Kidney tubule cell (primary cell): ENCODE measurements around the gene GNGT2.

Experiments used
- DNase-seq: peaks from one replicate; pipeline ENCODE4 v3.0.0-alpha.2; 2018; ENCODE audit warnings: low spot score

The GNGT2 gene

DNA sequence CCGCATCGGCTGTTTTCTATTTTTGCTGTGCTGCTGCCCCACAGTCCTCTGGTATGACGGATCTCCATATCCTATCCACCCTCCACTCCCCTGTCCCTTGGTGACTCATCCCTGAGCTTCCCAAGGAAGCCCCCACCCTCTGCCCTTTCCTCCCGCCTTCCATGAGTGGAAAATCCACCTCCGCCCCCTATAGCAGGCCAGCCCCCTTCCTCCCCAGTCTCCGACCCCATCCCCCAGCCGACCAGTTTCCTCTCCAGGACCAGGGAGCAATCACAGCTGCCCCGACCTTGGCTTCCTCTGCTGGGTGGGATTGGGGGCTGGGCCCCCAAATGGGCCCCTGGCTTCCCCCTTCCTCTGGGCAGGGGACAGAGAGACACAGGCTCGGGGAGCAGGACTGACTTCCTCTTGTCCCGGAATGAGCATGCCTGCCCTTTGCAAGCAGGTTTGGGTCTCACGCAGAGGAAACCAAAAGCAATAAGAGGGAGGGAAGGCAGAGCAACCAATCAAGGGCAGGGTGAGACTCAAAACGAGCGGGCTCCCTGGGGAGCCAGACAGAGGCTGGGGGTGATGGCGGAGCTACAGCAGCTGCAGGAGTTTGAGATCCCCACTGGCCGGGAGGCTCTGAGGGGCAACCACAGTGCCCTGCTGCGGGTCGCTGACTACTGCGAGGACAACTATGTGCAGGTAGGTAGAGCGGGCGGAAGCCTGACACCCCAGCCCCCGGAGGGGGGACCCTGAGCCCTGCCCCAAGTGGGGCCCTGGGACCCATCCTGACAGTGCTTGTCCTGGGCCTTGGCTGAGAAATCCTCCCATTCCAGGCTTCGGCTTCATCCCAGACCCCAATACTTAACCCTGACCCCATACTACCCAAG is at the start of gene GNGT2, which contains the start of gene ABI3:
GNGT2 (minus strand) TSS at position 417 of the 872 bp plus-strand sequence. CDS start 3,152 bp downstream, outside the sequence.
ABI3 (plus strand) TSS at position 550 of the 872 bp plus-strand sequence; CDS start at position 568, 18 bp downstream.
- DNase-seq = peak; percentile 53

- DNase-seq = no peak
Measured at GRCh38 chr17:49259663-49260010, 49.3 kb upstream of the GNGT2 start.

GRCh38 chr17:49258394-49258793 is 48.0 kb upstream of the GNGT2 start:
- DNase-seq = no peak

DNA sequence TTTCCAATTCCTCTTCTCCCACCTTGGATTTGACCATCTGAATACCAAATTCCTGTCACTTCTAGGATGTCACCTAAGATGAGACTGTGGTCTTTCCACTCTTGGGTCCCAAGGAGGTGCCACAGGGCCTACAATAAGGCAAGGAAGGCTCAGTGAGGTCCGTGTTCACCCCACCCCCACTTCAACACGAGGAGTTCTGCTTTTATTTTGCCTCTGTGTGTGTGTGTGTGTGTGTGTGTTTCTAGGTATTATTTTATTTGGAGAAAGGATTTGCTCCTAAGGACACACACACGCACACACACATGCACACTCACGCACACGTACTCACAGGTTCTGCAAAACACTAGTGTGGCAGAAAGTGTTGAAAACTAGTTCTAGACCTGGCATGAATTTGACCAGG is 44.8 kb upstream of the GNGT2 start:
- DNase-seq = no peak

- no peak for DNase-seq
Measured at GRCh38 chr17:49254066-49254465, 43.7 kb upstream of the GNGT2 start.

DNA sequence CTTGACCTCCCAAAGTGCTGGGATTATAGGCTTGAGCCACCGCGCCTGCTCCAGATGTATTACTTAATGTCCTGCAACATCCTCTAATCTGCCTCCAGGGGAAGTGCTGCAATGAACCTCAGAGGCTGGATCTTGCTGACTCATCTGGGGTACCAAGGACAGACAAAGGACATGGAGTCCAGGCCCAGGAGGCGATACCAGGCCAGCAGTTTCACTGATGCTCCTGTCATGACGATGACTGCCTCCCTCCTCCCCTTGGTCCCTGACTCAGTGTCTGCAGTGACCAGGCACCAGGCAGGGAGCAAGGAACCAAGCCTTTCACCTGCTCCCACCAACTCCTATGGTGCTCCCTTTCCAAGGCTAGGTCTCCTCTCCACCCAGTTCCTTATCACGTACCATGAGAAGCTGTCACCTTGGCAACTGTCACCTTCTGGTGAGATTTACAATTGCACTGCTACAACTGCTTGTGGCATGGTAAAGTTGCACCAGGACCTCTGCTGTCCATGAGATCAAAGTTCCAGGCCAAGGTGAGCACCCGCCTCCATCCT is 41.8 kb upstream of the GNGT2 start:
- DNase-seq = no peak

GRCh38 chr17:49249890-49250522 is 39.6 kb upstream of the GNGT2 start:
- no peak for DNase-seq

DNA sequence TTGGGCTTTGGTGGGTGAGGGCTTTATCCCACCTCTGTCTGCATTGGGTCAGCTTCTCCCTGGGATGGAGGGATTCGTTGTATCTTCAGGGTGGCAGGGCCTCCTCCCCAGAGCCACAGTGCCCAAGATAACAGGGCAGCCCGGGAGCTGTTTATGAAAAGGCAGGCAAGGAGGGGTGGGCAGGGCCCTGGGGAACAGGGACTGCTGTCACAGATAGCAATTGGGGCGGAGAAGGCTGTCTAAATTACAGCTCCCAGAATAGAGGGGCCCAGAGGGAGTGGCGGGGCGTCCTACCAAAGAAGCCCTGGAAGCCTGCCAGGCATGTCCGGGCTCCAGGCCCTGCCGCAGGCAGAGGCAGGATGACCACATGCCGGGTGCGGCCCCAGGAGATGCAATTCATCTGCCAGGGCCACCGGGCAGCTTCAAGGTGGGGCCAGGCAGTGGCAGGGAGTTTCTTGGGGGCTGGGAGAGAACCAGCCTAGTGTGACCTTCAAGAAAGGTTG is 39.0 kb upstream of the GNGT2 start:
- DNase-seq = peak; percentile 39

GRCh38 chr17:49247944-49248343 is 37.6 kb upstream of the GNGT2 start:
- no peak for DNase-seq

DNA sequence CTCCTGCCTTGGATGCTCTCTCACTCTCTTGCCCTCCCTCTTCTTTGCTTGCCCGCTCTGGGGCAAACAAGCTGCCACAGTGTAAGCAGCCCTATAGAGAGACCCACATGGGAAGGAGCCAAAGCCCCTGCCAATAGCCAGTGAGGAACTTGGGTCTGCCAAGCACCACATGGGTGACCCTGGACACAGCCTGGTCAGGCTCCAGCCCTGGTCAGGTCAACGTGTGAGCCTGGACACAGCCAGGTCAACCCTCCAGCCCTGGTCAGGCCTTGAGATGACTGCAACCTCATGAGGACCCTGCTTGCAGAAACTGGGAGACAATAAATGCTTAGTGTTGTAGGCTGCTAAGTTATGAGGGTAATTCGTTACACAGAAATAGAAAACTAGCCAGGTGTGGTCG is 34.5 kb upstream of the GNGT2 start:
- no peak for DNase-seq

GRCh38 chr17:49242813-49243212 is 32.4 kb upstream of the GNGT2 start:
- no peak for DNase-seq

DNA sequence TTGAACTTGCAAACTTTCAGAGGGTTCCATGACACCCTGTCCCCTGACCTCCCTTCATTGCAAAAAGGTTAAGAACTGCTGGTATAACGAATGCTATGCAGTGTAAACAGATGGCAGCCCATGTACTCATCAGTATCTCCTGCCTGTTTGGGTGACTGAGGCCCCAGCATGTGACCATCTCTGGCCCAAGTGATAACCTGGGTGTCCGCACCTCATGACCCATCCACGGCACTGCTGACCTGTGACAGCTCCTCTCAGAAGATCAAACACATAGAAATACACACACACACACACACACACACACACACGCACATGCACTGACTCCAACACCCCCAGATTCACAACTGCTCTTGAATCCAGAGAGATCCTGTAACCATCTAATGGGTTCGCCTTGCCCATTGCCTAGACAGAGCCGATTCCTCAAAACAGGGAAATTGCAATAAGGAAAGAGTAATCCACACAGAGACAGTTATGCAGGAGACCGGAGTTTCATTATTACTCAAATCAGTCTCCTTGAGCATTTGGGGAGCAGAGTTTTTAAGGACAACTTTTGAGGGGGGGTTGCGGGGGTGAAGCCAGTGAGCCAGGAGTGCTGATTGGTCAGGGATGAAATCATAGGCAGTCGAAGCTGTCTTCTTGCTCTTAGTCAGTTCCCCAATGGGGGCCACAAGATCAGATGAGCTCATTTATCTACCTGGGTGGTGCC is 31.5 kb upstream of the GNGT2 start:
- DNase-seq = no peak

DNA sequence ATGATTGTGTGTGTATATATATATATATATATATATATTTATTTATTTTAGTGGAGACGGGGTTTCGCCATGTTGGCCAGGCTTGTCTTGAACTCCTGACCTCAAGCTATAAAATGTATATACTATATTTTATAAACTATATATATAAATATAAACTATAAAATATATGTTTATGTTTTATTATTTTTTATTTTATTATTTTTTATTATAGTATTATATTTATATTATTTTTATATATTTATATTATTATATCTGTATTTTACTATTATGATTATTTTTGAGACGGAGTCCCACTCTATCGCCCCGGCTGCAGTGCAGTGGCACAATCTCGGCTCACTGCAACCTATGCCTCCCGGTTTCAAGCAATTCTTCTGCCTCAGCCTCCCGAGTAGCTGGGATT is 30.7 kb upstream of the GNGT2 start:
- DNase-seq = no peak

DNA sequence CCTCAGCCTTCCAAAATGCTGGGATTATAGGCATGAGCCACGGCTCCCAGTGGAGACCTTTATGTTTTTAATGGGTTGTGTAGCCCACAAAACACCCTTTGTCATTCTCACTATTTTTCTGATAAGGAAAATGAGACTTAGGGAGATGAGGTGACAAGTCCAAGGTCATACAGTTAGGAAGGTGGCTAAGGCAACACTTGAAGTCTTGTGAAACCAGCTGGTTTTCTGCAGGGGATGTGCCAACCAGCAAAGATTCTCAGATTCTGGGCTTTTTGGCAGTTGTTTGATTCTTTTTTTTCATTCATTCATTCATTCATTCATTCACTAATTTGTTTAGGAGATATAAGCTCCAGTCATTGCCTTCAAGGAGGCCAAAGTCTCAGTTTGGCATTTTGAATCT is 30.2 kb upstream of the GNGT2 start:
- DNase-seq = no peak

GRCh38 chr17:49239963-49240362 is 29.6 kb upstream of the GNGT2 start:
- DNase-seq = no peak

DNA sequence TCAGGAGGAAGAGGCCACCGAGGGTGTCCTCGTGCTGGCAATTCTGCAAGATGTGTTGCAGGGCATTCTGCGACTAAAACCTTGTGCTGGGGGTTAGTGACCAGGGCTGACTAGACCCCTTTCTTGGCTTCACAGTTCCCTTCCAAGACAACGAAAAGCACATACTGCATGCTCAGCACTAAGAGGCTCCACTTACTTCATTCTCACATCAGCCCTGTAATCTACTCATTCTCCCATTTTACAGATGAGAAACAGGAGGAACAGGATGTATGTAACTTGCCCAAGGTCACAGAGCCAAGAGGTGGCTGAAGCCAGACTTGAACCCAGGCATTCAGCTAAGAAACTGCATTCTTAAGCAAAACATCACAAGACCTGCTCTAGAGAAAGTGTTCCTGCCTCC is 25.5 kb upstream of the GNGT2 start:
- no peak for DNase-seq

- DNase-seq = no peak
Measured at GRCh38 chr17:49234509-49235080, 24.2 kb upstream of the GNGT2 start.

DNA sequence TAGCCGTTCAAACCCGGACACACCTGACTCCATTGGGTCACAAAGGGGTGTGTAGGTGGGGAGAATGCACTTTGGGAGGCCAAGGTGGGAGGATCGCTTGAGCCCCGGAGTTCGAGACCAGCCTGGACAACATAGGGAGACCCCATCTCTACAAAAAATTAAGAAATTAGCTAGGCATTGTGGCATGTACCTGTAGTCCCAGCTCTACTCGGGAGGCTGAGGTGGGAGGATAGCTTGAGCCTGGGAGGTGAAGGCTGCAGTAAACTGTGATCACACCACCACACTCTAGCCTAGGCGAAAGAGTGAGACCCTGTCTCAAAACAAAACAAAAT is 21.2 kb upstream of the GNGT2 start:
- DNase-seq = no peak

DNA sequence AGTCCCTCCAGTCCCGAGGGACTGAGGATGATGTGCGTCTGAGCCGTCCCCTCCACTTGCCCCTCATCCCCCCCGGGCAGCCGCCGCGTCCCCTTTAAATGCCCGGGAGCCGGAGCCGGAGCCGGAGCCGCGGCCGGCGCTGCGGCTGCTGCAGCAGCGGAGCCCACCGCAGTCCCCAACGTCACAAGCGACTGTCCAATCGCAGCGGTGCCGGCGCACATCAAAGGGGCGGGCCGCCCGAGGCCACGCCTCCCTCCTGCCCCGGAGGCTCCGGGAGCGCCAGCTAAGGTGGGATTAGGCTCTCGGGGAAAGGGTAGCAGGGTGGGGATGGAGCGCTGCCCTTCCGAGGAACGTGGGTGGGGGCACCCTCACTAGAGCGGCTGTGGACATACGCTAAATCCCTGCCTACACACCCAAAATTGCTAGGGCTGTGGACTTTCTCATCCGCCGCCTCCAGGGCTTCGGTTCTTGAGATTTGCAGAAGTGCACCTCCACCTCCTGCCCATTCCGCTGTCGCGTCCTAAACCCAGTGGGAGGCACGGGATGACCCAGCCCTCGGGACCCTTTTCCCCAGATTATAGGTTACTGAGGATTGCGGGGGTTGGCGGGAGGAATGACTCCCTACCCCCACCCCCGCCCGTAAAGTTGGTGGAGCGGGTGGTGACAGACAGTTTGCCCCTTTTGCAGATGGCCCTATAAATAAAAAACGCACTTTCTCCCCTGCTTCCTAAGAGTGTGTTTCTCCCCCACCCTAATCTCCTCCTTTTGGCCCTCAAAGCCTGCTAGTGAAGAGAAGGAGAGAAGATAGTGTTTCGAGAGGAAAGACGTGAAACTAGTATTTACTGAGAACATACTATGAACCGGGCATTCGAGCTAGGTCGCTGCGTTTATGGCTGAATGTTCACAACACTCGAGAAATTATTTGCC is 20.5 kb upstream of the GNGT2 start, which contains the start of gene PHOSPHO1:
PHOSPHO1 (minus strand) TSS at position 152 of the 927 bp plus-strand sequence. CDS start 4,096 bp downstream, outside the sequence.
- peak; percentile 81 for DNase-seq

DNA sequence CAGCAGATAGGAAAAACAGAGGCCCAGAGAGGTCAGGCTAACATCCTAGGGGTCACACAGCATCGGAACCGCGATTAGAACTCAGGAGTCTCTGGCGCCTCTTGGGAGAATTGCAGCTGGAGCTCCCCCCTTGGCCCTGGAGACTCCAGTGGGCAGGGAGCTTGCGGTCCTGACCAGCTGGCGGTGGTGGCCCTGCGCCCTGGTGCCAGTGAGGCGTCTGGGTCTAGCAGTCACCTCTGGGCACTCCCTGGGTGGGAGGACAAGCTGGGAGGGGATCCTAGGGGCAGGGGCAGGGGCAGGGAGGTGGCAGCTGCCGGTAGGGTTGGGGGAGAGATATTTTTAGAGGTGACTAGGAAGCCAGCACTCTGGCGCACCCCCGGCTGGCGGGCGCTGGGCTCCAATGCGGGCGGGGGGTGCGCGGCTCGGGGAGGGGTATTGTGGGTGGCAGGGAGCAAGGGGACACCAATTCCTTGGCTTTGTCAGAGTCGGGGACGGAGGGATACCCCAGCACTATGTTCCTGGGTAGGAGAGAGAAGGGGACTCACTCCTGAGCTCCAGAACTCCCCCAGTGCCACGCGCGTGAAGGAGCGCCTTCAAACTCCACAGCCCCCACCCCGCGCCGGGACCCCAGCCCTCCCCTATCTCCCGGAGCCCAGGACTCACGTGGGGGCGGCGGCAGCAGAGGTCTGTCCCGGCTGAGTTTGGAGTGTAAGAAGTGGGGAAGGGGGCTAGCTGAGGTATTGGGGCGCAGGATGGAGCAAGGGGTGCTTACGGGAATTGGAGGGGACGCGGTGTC is 19.6 kb upstream of the GNGT2 start:
- DNase-seq = no peak
